Activated CD4-positive, alpha-beta T cell treated with anti-CD3 and anti-CD28 coated beads for 48 hours (primary cell): ENCODE measurements around the gene PDE6B.
A peak's percentile ranks its signal among the peaks of the same experiment; 100 is the strongest.
"Not testable (repeated sequence)": the region's sequence is repeated elsewhere in the genome, so short reads cannot be mapped to it uniquely, and the experiment has no call there.

Experiments used
- DNase-seq: peaks from one replicate; pipeline ENCODE4 v3.0.0-alpha.2; 2020

PDE6B gene

DNA sequence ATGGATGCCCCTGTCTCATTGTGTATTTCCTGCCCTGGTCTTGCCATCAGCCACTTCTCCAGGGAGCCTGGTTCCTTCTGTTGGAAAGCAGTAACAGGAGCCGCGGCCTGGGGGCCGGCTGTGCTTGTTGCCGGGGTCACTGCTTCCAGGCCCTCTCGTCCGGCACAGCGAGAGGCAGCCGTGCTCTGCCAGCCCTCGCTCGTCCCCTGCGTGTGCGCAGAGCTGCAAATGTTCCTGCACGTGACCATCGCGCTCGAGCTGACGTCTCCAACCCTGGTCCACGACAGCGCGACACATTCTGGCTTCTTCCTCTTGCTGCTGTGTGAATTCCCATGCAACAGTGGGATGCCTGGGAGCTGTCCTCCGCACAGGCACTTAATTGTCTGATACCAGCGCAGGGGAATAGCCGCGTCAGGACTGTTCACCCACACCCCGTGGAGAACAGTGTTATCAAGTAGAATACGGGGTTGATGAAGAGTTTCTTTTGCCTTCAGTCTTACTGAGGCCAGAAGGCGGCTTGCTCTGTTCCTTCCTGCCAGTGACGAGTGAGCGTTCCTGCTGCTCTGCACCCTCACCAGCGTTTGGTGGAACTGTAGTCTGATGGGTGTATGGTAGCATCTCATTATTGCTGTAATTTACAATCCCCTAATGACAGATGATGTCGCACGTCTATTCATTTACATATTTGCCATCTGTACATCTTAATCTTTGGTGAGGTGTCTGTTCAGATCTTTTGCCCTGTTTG, 12.3 kb downstream of the PDE6B start:
- DNase-seq = no peak

- not testable (repeated sequence) for DNase-seq
These were observed 17.0 kb downstream of the PDE6B start for GRCh38 chr4:642366-642765.

DNA sequence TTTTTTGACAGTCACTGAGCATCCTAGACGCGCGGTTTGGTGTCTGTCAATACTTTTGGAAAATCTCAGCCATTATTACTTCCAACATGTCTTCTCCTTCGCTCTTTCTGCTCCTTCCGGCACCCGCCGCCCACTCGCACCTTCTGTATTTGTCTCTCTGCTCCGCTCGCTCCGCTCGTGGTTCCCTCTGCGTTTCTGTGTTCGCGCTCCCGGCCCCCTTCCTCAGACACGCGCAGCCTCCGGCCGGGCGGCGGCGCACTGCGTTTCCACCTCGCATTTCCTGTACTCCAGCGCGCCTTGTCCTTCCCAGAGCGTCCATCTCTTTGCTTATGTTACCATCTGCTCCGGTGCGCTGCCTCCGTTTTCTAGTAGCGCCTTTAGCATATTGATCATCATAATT, 21.1 kb downstream of the PDE6B start:
- peak; percentile 53 for DNase-seq

DNA sequence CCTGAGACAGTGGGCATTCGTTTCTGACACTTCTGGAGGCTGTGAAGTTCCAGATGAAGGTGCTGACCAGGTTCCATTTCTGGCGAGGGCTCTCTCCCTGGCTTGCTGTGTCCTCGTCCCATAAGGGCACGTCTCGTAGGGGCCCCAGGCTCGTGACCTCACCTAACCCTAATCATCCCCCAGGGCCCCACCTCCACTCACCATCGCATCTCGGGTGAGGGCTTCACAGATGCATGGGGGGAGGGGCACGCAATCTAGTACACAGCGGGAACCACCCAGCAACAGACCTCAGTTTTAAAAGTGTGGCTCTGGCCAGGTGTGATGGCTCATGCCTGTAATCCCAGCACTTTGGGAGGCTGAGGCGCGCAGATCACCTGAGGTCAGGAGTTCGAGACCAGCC, 22.1 kb downstream of the PDE6B start:
- DNase-seq = no peak

DNA sequence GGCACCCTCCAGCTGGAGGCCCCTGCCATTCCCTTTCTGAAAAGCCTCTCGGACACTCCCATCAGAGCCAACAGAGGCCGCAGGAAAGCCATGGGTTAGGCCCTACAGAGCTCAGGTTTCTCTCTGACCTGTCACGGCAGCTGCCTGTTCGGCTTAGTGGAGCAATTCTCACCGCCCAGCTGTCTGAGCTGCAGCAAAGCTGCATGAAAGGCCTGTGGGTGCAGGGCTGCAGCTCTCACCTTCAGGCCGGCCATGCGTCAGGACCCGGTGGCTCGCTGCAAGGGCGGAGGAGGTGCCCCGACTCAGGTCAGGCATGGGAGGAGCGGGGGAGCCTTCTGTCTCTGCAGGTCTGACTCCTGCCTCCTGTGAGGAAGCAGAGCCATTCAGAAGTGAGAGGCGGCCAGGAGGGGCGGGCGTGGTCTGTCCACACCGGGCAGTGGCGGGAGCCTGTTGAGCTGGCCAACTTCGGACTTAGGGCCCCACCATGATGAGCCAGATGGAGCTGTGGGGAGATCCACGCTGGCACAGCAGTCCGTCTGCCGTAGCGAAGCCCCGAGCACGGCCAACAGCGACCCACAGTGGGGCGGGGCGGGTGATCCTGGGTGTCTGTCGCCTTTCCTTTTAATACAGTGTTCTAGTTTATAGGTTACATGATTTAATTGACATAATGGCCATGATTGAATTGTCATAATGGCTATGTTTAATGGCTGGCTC, 23.4 kb downstream of the PDE6B start:
- DNase-seq = no peak

DNA sequence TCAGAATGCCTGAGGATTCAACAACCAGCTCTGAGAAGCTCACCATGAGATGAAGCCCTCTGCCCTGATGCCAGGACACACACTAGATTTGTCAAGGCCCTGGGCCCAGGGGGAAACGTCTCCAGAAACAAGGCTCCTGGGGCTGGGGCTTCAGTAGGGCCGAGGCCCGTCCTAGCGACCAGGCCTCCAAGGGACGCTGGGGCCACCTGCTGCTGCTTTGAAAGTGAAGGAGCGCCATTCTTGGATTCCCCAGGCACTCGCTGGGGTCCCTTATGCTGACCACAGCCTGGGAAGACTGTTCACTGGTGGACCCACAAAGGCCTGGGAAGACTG, 23.9 kb downstream of the PDE6B start:
- DNase-seq = no peak

DNA sequence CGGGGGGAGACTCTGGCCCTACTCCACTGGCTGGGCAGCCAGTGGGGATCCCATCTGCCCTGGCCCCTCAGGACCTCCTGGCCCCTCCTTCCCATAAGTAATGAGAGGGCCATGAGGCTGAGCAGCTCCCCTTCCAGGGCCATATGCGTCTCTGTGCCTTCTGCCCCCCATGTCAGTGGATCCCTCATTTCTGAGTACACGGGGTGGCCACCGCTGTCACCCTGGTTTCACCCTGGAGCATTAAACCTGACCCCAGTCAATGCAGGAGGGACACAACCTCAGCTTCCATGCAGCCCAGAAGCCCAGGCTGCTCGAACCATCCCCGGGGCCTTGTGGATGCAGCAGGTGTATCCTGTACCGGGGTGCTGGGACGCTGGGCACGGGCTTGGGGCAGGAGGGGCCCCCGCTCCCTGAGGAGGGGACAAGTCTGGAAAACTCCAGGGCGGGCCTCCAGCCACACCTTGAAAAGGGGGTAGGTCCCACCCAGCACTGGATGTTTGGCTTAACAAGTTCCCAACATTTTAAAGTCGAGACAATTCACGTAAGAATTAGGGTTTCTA, 24.5 kb downstream of the PDE6B start:
- DNase-seq = no peak

DNA sequence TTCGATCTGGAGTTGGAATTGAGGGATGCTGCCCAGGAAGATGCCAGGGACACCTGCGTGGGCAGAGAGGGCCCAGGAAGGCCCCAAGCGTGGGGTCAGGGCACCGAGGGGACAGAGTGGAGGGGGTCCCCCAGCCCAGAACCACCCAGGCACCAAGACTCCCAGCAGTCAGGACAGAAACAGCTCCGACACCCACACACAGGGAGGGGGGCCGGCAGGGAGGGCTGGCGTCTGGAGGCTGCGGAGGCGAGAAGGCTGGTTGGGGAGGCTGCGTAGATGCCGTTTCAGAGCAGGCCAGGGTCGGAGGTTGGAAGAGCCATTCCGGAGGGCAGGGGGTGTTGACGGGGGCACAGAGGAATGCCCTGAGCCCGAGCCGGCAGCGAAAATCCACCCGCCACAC, 25.1 kb downstream of the PDE6B start:
- DNase-seq = no peak

GRCh38 chr4:650951-651883, 25.8 kb downstream of the PDE6B start:
- no peak for DNase-seq

DNA sequence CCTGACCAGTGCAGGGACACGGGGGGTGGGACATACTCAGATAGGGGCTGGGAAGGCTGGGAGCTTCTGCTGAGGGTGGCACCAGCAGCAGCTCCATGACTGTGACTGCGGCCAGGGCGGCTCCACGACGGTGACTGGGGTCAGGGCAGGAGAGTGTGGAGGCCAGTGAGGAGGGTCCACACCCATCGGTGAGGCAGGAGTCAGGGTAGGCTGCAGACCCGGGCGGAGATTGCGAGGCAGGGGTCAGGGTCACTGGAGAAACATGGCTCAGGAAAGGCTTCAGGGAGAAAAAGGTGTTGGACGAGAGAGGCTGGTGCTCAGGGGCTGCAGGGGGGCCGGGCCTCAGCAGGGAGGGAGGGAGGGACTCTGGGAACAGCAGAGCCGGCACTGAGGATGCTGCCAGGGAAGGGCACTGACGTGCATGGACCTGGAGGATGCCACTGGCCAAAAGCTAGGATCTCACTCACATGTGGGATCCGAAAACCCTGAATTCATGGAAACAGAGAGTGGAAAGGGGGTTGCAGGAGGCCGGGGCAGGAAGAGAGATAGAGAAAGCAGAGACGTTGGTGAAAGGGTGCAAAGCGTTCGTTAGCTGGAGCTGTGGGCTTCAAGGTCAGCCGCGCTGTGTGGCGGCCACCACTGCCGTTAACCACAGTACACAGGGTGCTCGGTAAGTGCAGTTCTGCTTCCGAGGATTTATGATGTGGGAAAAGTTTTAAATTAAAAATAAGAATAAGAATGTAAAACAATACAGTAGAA, 26.7 kb downstream of the PDE6B start:
- DNase-seq = no peak

GRCh38 chr4:653080-653821, 27.9 kb downstream of the PDE6B start:
- DNase-seq = no peak

- DNase-seq = no peak
These were observed 28.6 kb downstream of the PDE6B start for GRCh38 chr4:653831-654502.

DNA sequence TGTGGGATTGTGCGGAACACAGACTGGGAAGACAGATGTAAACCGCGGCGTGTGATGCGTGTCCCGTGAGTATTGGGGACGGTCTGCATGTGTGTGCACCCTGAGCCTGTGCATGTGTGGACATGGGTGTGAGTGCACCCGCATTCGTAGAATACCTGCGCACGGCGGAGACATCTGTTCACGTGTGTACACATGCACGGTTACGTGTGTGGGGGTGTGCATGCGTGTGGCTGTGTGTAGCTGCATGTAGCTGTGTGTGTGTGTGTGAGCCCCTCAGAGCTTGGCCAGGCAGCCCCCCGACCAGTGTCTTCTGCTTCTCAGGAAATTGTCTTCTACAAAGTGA, 29.1 kb downstream of the PDE6B start:
- no peak for DNase-seq

DNA sequence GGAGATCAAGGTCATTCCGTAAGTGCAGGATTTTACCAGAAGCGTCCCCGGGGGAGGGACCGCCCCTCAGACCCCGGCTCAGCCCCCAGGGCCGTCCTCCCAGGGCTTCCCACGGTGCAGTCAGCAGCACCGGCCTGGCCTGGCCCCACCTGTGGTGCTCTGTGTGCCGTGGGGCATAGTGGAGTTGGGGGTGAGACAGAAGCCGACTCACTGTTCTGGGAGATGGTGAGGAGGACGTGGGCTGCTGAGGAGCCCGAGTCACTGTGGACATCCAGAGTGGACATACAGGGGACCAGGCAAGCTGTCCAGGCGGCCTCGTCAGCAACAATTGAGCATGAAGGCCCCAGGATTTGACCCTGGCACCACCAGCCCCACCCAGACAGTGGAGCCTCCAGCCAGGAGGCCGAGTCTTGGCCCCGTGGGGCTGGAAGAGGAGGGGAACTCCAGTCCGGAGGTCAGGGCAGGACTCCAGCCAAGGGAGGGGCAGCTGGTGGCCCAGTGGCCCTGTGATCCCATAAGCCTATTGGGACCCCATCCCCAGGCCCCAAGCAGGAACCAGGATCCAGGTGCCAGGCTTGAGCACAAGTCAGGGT, 29.6 kb downstream of the PDE6B start:
- DNase-seq = no peak

DNA sequence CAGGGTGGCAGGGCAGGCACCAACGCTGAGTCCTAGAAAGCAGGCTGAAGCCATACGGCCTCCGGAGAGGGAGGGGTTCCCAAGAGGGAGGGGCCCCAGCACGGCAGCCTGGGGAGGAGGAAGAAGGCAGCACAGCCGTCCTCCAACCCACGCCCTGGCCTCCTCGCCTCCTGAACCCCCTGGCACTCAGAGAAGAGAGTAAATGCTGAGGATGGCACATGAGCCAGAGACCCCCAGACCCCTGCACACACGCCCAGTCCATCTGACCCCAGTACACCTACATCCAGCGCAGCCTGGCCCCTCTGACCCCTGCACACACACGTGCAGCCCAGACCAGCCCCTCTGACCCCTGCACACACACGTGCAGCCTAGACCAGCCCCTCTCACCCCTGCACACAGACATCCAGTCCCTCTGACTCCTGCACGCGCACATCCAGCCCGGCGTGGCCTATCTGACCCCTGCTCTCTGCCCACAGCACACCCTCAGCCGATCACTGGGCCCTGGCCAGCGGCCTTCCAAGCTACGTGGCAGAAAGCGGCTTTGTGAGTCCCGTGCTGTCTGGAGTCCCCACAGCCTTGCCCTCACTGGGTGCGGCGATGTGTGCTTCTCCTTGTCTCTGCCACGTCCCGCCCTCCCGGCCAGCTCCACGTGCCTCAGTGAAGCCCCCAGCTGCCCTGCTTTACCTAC, 30.2 kb downstream of the PDE6B start:
- DNase-seq = no peak

- DNase-seq = no peak
These were observed 31.3 kb downstream of the PDE6B start for GRCh38 chr4:656436-657337.

DNA sequence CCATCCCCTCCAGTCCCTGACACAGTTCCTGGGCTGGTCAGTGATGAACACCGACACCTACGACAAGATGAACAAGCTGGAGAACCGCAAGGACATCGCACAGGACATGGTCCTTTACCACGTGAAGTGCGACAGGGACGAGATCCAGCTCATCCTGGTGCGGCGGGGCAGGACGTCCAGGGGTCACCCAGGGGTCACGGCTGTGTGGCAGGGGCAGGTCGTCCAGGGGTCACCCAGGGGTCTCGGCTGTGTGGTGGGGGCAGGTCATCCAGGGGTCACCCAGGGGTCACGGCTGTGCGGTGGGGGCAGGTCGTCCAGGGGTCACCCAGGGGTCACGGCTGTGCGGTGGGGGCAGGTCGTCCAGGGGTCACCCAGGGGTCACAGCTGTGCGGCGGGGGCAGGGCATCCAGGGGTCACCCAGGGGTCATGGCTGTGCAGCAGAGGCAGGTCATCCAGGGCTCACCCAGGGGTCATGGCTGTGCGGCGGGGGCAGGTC, 32.0 kb downstream of the PDE6B start:
- DNase-seq = no peak

- DNase-seq = no peak
These were observed 32.7 kb downstream of the PDE6B start for GRCh38 chr4:657834-658667.
